Kidney (tissue), 14 donors: ENCODE data around the gene CASP5. TPM values are rescaled to one million over a fixed set of nuclear protein-coding genes. Genes with fewer than 3 reads are reported as not detected.
"Not testable (repeated sequence)": the region's sequence is repeated elsewhere in the genome, so short reads cannot be mapped to it uniquely, and the experiment has no call there.

Experiments
- DNase-seq, 5 donors: peaks; one replicate each; pipeline ENCODE4 v3.0.0-alpha.2; 2013 to 2020
- FAIRE-seq: peaks from 2 replicates; lab custom pipeline; 2012; peaks lifted over from hg19 to GRCh38; lab: Jason Lieb, UNC
- H3K27ac ChIP-seq, 2 donors: one replicate each; pipeline ENCODE4 v1.7.0; 2013; ENCODE audit warnings: low read depth in 2 of 2, low read length in 2 of 2, inconsistent platforms in 1 of 2
- H3K27me3 ChIP-seq: one replicate; pipeline ENCODE4 v1.7.1; 2013; ENCODE audit warnings: low read length, inconsistent platforms; ENCODE audit not compliant: control insufficient read depth, insufficient read depth
- H3K36me3 ChIP-seq, 3 donors: one replicate each; pipeline versions ENCODE4 v1.7.0 to v1.7.1; 2013; ENCODE audit warnings: low read length in 3 of 3, control low read depth in 1 of 3, inconsistent platforms in 1 of 3; ENCODE audit not compliant: insufficient read depth in 3 of 3, control insufficient read depth in 2 of 3
- H3K4me1 ChIP-seq, 3 donors: one replicate each; pipeline versions ENCODE4 v1.7.0 to v1.7.1; 2013; ENCODE audit warnings: low read length in 3 of 3, inconsistent platforms in 1 of 3, low read depth in 1 of 3; ENCODE audit not compliant: control insufficient read depth in 2 of 3, insufficient read depth in 2 of 3
- H3K4me3 ChIP-seq, 3 donors: one replicate each; pipeline versions ENCODE4 v1.7.0 to v1.8.1; 2013; ENCODE audit warnings: low read length in 3 of 3, control low read depth in 1 of 3, inconsistent platforms in 1 of 3
- H3K9ac ChIP-seq, 3 donors: one replicate each; pipeline versions ENCODE4 v1.7.0 to v1.7.1; 2013; ENCODE audit warnings: low read length in 3 of 3, control low read depth in 1 of 3, inconsistent platforms in 1 of 3
- H3K9me3 ChIP-seq, 3 donors: one replicate each; pipeline versions ENCODE4 v1.7.0 to v1.7.1; 2013; ENCODE audit warnings: low read length in 3 of 3, control low read depth in 1 of 3, inconsistent platforms in 1 of 3; ENCODE audit not compliant: control insufficient read depth in 2 of 3, insufficient read depth in 1 of 3
- intact Hi-C: fragments of 100-400 bp; cut with DNase I; formaldehyde crosslinking; loops from one replicate; pipeline ENCODE4 v1.11.1; 2022
- polyA plus RNA-seq: library from polyadenylated mRNA; stranded (reverse); fragments of 350-450 nt; fragmentation: Illumina TruSeq; extraction: RNeasy Lipid Tissue Mini Kit (QIAGEN cat#74804); gene quantifications from one replicate; pipeline ENCODE4 v1.2.3, GENCODE V29; 2014; ENCODE audit warnings: low read depth, low replicate concordance; ENCODE audit not compliant: insufficient read depth
- total RNA-seq: library from RNA; stranded (reverse); fragmentation: NEBNext Ultra II Directional; extraction: Animal tissue kit (Norgen Biotek cat#: 25700); gene quantifications from one replicate; pipeline ENCODE4 v1.2.1, GENCODE V29; 2021
- TF ChIP-seq, protein P1 (sequence below): IDR thresholded peaks from 3 replicates; pipeline ENCODE4 v1.5.1; 2012; ENCODE audit warnings: mild to moderate bottlenecking, moderate library complexity, borderline replicate concordance; ENCODE audit not compliant: insufficient read depth; ENCODE audit errors: extremely low read depth
- donor health status: control.
- donor health status: control.
- donor health status: control.
- donor health status: control.
- donor health status: control.
- donor health status: DM: yes; HTN: yes; CAD: no.
- donor health status: Normal renal cell carcinoma (clear cell type).

CASP5 gene
- total and polyA plus RNA-seq, 2 donors from 2014 or later = 0.91 TPM; not detected in 1

DNA sequence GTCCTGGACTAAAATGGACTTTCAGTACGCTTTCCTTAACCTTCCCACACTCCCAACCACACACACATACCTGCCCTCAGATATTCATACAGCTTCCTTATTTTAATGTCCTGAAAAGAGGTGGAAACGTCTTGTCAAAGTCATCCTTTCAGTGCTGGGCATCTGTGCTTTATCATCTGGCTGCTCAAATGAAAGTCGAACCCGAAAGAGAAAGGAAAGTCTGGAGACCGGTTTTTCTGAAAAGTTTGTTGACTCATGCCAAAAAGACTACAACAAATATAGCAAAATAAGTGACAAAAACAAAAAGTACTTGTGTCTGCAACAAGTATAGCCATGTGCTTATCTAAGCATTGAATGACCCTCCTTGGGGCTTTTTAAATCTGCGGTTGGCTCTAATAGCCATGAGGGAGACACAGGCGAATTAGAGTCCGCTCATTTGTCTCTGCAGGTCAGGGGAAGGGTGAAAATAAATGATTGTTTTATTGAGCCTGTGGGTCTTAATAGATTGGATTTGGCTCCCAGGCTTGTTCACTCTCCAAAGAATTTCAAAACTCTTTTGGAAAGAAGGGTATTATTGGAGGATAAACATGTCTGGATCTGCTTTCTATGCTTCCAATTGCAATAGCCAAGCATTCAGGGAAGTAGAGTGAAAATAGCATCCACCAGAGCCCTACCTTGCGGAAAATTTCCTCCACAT is 40.4 kb upstream of the CASP5 start:
- H3K27ac ChIP-seq, H3K27me3 ChIP-seq, DNase-seq, H3K4me3 ChIP-seq, intact Hi-C loops, H3K9ac ChIP-seq, H3K4me1 ChIP-seq, H3K9me3 ChIP-seq, H3K36me3 ChIP-seq, FAIRE-seq: not testable (repeated sequence)

DNA sequence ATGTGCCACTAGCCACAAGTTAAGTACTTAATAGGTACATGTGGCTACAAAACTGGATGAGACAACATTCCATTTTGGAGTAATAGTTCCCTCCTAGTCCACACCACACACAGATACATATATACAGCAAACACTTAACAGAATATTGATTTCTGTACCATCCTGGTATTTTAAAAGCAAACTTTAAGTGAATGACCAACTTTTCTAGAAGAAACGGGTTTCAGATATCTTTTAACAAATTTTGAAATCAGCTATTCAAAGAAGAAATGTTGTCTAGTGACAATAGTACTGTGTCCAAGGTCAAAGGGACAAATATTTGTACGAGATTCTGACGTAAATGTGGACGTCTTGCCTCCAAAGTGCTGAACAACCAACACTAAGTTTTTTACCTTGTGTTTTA is 34.5 kb upstream of the CASP5 start:
- H3K9me3 ChIP-seq = no peaks in the 10 kb centered on the region
- intact Hi-C loops = no loop called here
- H3K27me3 ChIP-seq = no peaks in the 10 kb centered on the region
- DNase-seq (no peak), FAIRE-seq (no peak)
- H3K4me3 ChIP-seq = no peak overlapping the region
- no peaks in the 10 kb centered on the region for H3K36me3 ChIP-seq
- TF ChIP-seq, protein P1, sequence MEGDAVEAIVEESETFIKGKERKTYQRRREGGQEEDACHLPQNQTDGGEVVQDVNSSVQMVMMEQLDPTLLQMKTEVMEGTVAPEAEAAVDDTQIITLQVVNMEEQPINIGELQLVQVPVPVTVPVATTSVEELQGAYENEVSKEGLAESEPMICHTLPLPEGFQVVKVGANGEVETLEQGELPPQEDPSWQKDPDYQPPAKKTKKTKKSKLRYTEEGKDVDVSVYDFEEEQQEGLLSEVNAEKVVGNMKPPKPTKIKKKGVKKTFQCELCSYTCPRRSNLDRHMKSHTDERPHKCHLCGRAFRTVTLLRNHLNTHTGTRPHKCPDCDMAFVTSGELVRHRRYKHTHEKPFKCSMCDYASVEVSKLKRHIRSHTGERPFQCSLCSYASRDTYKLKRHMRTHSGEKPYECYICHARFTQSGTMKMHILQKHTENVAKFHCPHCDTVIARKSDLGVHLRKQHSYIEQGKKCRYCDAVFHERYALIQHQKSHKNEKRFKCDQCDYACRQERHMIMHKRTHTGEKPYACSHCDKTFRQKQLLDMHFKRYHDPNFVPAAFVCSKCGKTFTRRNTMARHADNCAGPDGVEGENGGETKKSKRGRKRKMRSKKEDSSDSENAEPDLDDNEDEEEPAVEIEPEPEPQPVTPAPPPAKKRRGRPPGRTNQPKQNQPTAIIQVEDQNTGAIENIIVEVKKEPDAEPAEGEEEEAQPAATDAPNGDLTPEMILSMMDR = no peak
- H3K27ac ChIP-seq = no peak overlapping the region
- no peaks in the 10 kb centered on the region for H3K4me1 ChIP-seq
- no peak overlapping the region for H3K9ac ChIP-seq

DNA sequence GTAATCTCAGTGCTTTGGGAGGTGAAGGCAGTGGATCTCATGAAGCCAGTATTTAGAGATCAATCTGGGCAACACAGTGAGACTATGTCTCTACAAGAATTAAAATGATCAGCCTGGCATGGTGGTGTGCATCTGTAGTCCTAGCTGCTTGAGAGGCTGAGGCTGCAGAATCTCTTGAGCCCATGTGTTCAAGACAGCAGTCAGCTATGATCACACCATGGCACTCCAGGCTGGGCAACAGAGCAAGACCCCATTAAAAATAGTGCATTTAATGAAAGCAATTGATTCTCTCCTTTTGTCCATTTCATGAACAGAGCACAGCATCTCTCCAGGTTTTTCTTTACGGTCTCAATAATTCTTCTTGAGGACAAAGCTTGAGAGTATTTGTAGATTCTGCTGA is 33.5 kb upstream of the CASP5 start:
- FAIRE-seq (no peak), DNase-seq (no peak)
- H3K9ac ChIP-seq = no peak overlapping the region
- H3K36me3 ChIP-seq = no peaks in the 10 kb centered on the region
- H3K4me1 ChIP-seq = no peaks in the 10 kb centered on the region
- intact Hi-C loops = no loop called here
- no peak overlapping the region for H3K4me3 ChIP-seq
- TF ChIP-seq, protein P1 = no peak
- H3K27ac ChIP-seq = no peak overlapping the region
- H3K9me3 ChIP-seq = no peaks in the 10 kb centered on the region
- H3K27me3 ChIP-seq = no peaks in the 10 kb centered on the region

DNA sequence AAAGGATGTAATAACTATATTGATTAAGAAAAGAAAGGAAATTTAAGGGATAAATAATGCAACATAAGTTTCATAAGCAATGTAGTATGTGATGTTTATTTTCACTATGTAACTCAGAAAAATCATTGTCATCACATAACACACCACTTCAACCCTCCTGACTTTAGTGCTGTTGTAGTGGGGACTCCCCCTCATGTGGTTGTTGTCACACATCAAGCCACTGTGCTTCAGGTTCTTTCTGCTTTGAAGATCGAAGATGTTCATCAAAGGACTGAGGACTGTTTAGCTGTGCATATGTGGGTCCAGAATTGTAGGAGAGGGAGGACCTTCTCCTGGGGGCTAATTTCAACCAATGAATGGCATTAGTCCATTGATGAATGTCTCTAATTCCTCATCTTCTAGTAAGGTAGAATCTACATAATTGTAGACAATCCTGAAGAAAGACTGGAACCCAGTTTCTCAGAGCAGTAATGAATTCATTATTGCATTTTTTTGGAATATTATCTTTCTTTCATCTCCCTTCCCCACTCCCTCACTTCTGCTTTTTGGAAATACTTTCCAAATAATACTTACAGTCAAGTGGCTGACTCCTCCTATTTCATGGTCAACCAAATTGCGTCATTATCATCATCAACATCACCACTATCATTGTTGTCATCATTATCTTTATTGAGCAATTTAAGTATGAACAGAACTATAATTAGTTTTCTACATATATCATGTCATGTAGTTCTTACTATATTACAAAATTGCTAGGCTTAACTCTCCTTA is 31.9 kb upstream of the CASP5 start:
- Histone ChIP-seq H3K27me3 (no peaks in the 10 kb centered on the region), H3K27ac (no peak overlapping the region), H3K9ac (no peak overlapping the region), H3K4me1 (no peaks in the 10 kb centered on the region), H3K4me3 (no peak overlapping the region), H3K9me3 (no peaks in the 10 kb centered on the region), H3K36me3 (no peaks in the 10 kb centered on the region)
- intact Hi-C loops = no loop called here
- TF ChIP-seq, protein P1 = no peak
- FAIRE-seq (no peak), DNase-seq (no peak)
